ENCODE measurements around the gene SPTBN1.
"Not testable (repeated sequence)": the region's sequence is repeated elsewhere in the genome, so short reads cannot be mapped to it uniquely, and the experiment has no call there.

SPTBN1 gene

DNA sequence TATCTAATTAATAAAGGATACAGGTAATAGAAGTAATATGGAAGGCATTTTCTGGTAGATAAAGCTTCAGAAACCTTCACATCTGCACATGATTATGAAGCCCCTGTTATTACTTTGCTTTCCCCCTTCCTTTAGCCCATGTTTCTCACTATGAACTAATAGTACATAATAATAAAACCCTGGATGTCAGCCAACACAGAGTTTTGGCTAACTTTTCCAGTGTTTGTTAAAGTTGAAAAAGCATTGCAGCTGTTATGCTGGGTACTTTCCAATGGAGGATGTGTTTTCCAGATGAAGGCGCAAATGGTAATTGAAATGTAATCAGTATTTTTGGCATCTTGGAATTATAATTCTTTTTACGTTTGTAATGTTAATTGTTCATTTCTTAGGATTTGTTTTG is 43.5 kb downstream of the SPTBN1 start:
- DNase-seq (ENCODE audit: low read depth in 1 of 2, low spot score in 1 of 2): no peak

DNA sequence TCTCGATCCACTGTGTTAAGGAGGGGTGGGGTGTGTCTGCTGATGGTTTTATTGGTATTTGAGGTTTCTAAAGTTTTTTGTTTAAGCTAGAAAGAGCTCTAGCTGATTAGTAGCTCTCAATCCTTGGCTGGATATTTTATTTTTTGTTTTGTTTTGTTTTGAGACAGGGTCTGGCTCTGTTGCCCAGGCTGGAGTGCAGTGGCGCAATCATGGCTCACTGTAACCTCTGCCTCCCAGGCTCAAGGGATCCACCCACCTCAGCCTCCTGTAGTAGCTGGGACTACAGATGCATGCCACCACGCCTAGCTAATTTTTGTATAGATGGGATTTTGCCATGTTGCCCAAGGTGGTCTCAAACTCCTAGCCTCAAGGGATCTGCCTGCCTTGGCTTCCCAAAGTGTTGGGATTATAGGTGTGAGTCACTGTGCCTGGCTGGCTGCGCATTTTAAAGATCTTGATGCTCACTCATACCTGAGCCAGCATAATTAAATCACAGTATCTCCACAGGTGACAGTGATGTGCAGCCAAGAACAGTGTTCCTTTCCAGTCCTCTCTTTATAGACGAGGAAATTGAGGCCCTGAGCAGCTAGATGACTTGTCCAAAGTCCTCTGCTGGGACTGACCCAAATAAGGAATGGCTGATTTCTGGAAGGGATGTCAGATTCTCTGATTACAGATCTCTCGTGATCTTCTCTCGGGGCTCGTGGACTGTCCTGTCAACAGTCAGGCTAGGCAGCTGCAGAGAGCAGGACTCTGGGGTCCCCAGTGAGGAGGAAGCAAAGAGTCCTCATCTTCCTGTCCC is 44.5 kb downstream of the SPTBN1 start:
- no peak for DNase-seq (ENCODE audit: low read depth in 1 of 2, low spot score in 1 of 2)

DNA sequence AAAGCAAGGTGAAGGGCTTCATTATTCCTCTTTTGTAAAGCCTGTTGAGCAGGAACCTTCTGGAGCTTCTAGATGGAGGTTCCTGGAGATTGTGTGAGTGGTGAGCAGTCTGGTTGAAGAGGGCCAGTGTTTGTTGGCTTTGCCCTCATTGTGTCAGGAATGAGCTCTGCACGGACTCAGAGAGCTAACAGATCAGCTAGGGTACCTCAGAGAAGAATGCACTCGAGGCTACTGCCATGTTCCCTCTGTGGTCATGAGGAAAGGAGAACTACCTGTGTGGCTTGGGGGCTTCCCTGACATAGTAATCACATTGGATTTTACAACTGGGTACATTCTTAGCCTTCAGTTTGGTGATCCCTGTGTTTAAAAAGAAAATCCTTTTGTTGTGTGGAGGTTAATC is 46.6 kb downstream of the SPTBN1 start:
- no peak for DNase-seq (ENCODE audit: low read depth in 1 of 2, low spot score in 1 of 2)

DNA sequence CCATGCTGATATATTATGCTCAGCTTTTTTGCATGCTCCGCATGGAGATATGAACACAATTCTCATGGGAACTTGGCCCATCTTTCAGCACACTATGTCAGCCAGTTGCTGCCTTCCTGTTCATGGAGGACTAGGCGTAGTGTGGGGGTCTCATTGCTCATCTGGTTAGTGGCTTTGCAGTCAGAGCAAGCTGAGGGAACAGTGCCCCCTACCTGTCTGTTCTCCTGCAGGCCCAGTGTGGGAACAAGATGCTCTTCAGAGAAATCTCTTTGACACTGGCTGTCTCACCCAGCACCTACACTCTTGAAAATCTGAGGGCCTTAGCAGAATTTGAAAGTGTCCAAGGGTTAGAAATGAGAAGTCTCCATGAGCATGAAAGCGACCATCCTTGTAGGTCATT is 47.1 kb downstream of the SPTBN1 start:
- DNase-seq (ENCODE audit: low read depth in 1 of 2, low spot score in 1 of 2): no peak

DNA sequence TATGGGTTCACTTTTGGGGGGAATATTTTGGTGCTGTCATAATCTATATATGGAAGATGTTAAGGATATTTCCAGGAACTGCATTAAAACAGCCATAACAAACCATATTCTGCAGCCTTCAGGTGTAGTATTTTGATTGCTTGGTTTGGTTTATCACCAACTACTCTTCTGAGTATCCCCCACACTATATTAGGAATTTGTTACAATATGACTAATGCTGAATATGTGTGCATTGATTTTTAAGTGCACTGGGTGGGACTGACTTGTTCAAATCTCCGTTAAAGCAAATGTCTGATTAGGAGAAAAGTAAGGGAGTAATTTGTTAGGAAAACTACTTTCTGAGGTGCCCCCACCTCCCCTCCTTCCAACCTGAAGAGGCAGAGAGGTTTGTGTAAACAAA is 47.7 kb downstream of the SPTBN1 start:
- no peak for DNase-seq (ENCODE audit: low read depth in 1 of 2, low spot score in 1 of 2)

DNA sequence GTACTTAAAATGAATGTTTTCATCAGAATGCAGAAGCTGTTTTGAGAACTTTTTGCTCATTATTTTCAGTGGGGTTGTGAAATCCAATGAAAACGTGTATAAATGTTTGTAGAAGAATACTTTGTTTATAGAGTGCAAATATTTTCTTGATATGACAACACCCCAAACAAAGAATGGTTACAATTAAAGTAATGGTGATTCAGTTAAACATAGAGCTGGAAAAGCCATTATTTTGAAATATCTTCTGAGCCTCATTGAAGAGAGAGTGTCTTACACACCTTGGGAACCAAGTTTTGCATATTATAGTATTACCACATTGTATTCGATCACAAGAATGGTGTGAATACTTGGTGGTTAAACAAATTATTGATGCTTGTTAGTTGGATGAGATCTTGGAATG is 48.7 kb downstream of the SPTBN1 start:
- no peak for DNase-seq (ENCODE audit: low read depth in 1 of 2, low spot score in 1 of 2)

DNA sequence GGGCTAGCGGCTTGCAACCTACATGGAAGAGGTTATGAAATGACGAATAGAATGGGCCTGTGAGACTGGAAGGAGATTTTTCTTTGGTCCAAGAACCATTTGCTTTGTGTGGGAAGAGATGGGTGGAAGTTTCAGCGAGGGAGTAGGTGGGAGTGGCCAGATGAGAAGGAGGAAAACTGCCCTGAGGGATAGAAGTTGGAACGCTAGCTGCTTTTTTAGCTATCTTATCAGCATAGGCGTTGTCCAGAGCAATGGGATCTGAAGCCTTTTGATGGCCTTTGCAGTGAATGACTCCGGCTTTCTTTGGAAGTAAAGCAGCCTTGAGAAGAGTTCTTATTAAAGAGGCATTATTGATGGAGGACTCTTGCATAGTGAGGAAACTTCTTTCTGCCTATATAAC is 52.4 kb downstream of the SPTBN1 start:
- DNase-seq (ENCODE audit: low read depth in 1 of 2, low spot score in 1 of 2): no peak

DNA sequence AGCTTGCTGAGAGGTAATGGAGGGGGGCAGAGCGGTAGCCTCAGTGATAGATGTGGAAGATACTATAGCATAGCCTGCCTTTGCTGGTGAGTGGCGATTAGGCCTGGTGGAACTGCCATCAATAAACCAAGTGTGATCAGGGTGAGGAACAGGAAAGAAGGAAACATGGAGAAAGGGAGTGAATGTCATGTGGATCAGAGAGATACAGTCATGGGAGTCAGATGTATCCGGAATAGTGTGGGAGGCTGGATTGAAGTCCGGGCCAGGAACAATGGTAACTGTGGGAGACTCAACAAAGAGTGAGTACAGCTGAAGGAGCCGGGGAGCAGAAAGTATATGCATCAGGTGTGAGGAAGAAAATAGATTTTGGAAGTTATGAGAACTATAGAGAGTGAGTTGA is 52.9 kb downstream of the SPTBN1 start:
- DNase-seq (ENCODE audit: low read depth in 1 of 2, low spot score in 1 of 2): not testable (repeated sequence)

DNA sequence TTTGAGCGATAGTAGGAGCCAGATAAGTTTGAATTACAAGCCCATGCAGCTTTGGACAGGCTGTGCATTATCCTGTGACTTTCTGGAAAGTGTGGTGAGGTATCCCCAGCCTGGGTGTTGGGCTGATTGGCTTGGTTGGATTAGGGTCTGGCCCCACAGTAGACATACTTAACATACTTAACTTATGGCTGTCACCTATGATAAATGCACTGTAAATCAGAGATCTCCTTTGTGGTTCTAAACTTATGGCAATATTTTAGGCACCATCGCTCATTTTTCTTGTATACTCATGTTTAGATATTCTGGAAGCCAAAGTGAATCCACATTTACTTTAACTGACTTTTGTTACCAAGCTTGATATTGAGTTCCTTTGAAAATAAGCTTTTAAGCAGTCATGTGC is 54.8 kb downstream of the SPTBN1 start:
- DNase-seq (ENCODE audit: low read depth in 1 of 2, low spot score in 1 of 2): no peak

DNA sequence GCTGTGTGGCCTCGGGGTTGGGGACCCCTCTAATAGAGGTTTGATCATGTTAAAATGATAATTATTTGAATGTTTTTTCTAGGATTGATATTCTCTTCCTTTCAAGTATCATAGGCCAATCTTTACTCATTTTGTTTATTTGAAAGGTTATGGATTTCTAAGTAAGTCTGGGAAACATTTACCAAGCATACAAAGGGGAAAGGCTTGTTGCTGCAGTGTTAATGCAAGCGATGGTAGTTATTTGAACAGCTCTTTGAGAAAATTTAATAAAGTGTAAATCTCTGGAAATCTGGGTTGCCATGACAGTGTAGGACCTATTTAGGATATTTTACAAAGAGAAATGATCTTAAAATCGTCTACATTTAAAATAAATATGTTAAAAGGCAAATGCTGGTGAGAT is 56.1 kb downstream of the SPTBN1 start:
- no peak for DNase-seq (ENCODE audit: low read depth in 1 of 2, low spot score in 1 of 2)

DNA sequence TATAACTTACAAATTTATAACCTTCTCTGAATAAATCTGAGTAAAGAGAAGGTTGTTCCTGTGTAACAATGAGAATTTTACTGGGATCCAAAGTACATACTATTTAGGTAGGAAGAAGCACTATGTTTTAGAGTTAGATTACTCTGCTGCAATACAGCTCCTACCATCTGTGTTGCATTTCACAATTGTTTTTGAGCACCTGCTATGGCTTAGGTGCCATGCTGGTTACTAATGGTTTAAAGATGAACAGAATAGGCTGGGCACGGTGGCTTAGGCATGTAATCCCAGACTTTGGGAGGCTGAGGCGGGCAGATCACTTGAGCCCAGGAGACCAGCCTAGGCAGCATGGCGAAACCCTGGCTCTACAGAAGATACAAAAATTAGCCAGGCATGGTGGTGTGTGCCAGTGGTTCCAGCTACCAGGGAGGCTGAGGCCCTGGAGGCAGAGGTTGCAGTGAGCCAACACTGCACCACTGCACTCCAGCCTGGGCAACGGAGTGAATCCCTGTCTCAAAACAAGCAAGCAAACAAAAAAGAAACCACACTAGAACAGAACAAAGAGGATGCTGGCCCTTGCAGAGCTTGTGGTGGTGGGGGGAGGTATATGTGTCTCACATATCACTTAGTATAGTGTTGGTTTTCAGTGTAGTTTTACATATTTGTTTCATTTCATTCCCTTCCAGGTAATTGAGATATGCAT is 56.7 kb downstream of the SPTBN1 start:
- no peak for DNase-seq (ENCODE audit: low read depth in 1 of 2, low spot score in 1 of 2)

DNA sequence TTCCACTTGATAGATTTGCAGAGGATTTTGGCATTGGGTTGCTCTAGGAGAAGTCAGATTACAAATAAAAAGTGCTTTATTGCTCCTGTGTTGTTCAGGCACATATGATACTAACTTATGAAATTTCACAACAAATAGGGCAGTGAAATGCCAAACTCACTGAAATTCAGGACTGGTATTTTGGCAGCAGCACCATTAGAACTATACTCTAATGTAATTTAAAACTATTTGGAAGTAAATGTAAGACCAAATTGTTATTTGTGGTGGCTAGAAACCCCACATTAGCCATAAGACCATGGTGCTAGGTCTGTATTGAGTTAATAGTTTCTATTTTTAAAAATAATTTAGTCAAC is 57.2 kb downstream of the SPTBN1 start:
- DNase-seq (ENCODE audit: low read depth in 1 of 2, low spot score in 1 of 2): no peak

DNA sequence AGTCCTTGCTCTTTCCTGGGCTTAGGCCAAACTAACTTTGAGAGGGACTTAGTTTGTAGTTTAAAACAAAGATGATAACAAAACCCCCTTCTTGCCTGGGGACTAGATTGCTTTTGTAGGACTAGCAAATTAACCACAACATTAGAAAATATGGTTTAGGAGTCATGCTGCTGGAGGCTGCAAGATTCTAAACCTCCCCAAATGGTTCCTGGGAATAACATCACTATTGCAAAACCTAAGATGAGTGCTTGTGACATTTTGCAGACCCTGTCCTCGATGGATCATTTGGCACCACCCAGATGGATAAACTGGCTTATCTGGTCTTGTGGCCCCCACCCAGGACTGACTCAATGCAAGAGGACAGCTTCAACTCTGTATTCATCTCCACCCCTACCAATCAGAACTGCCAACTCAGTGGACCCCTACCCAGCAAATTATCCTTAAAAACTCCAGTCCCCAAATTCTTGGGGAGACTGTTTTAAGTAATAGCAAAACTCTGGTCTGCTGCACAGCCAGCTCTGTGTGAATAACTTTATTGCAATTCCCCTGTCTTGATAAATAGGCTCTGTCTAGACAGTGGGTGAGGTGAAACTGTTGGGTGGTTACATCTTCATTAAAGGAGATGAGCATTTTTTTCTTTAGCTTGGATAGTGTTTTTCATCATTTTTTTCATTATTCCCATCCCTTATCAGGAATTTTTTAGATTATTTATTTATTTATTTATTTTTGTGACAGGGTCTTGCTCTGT is 58.9 kb downstream of the SPTBN1 start:
- no peak for DNase-seq (ENCODE audit: low read depth in 1 of 2, low spot score in 1 of 2)

DNA sequence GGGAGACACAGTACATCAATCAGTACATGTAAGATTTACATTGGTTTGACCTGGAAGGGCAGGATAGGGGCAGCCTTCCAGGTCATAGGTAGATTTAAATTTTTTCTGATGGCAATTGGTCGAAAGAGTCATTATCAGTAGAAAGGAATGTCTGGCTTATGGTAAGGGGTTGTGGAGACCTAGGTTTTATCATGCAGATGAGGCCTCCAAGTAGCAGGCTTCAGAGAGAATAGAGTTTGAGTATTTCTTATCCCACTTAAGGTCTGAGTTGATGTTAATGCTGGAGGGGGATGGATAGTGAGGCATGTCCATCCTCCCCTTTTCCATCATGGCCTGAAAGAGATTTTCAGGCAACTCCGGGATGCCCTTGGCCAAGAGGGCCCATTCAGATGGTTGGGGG is 60.7 kb downstream of the SPTBN1 start:
- no peak for DNase-seq (ENCODE audit: low read depth in 1 of 2, low spot score in 1 of 2)

DNA sequence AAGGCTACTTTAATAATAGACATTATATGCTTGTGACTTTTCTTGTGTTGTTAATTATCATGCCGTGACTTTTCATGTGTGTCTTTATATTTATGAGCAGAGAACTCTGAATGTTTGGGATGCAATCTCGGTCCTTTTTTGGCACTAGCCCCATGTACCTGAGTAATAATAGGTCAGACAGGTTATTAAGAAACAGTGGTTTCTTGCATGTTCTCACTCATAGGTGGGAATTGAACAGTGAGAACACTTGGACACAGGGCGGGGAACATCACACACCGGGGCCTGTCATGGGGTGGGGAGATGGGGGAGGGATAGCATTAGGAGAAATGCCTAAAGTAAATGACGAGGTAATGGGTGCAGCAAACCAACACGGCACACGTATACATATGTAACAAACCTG is 61.9 kb downstream of the SPTBN1 start:
- DNase-seq (ENCODE audit: low read depth in 1 of 2, low spot score in 1 of 2): not testable (repeated sequence)

DNA sequence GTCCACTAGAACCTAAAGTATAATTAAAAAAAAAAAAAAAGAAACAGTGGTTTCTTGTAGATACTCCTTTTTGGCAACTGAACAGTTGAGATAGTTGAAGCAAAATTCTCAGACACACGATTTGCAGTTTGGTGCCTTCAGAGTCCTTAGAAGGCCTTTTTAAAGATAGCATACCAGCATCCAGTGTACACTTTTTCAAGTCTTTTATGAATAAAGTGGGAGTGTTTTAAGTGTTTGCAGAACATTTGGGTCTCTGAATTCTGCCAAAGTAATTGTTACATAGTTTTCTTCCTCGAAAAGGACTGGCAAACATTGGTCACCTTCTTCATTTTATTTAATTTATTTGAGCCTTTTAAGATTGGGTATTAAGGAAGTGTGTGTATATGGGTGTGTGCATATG is 62.3 kb downstream of the SPTBN1 start:
- no peak for DNase-seq (ENCODE audit: low read depth in 1 of 2, low spot score in 1 of 2)

DNA sequence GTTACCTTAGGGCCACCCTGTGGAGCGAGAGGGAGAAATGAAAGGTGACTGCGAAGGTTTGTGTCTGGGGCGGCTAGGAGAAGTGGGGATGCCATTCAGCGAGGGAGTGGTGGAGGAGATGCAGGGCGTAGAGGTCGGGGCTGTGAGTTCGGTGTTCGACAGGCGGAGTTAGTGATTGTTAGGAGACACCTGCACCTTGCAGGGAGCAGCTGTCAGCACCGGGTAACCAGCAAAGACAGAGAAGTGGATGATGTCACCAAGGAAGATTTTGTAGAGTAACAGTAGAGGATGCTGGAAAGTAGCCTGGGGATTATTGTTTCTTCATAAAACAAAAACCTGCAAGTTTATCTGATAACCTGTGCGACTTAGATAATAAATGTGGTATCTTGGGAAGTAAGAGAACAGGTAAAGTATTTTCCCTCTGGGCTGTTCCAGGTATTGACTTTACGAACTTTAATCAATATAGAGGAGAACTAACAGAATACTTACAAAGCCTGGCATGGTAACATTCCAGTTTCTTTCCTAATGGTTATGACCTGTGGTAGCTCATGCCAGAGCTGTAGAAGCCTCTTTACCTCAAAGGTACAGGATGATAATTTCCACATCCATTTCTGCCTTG is 63.8 kb downstream of the SPTBN1 start:
- DNase-seq (ENCODE audit: low read depth in 1 of 2, low spot score in 1 of 2): no peak

DNA sequence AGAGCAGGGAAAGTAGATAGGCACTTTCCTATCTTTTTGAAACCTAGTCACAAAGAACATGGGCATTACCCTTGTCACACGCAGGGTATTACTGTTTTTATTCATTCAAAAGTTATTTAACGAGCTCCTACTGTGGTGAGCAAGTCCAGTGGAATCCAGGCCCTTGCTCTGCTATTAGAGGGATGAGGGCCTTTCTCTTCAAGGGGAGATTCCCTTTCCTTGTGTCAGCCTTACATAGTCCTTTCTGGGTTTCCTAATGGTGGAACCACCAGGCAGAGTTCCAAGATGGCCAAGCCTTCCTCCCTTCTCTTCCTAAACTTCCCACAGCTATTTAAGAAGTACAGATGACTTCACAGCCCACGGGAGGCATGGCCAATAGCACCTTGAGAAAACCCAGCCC is 64.6 kb downstream of the SPTBN1 start:
- no peak for DNase-seq (ENCODE audit: low read depth in 1 of 2, low spot score in 1 of 2)

DNA sequence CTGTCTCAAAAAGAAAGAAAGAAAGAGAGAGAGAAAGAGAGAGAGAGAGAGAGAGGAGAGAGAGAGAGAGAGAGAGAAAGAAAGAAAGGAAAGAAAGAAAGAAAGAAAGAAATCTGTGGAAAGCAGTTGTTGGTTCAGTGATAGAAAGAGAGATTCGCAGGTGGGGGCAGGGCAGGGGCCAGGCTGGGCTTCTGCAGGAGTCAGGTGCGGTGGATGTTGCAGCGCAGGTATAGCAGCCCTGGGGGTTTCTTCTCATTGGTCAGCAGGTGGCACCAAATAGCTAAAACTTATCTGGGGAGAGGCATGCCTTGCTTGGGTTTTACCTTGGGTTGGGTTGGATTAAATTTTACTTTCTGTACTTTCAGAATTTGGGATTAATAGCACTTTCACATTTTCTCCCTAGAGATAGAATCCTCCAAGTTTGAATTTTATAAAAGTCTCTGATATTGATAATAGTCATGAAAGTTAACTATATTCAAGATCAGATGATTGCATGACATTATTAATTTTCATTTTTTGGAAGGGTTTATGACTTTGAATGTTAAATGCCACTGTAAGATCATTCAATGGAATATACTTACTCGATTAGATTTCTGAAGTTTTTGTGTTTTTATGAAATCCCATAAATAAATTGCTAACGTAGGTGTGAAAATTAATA is 66.6 kb downstream of the SPTBN1 start:
- peak in 1 of 2 donors; percentile 33 for DNase-seq (ENCODE audit: low read depth in 1 of 2, low spot score in 1 of 2)

DNA sequence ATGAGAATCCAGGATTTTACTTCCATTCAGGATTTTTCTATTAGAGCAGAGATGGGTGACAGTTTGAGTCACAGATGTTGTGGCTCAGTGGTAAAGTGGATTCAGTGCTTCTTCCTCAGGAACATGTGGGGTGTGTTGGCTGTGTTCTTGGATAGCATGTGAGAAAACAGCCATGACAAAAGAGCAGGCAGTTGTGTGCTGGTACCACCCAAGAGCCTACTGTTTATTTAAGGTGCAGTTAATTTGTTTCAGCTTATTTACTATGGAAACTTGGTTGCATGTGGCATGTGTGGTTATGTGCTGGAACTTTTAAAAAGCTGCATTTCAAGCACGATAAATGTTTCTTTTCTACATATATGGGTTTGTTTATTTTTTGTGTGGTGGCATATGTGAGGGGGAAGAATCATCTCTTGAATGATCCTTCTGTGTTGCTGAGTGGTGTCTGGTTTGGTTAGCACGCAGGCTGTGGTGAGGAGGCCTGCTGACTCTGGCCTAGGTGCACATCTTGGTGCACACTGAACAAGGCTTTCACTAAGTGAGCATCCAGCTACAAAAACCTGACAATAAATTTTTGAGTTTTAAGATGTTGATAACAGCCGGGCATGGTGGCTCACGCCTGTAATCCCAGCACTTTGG is 67.3 kb downstream of the SPTBN1 start:
- no peak for DNase-seq (ENCODE audit: low read depth in 1 of 2, low spot score in 1 of 2)

Data from activated T-helper 1 cell treated with anti-CD3 and anti-CD28 coated beads, Interleukin-2, amount 50 U/mL, for 16 hours (primary cell).